GM21526 (cell line): ENCODE results near the gene CIAO3.

Source experiments
- ATAC-seq: cut with Tn5 transposase; IDR thresholded peaks from one replicate; pipeline ENCODE4 v1.9.1; 2021; ENCODE audit warnings: moderate library complexity; ENCODE audit not compliant: unreplicated experiment, low FRiP score

The CIAO3 gene

DNA sequence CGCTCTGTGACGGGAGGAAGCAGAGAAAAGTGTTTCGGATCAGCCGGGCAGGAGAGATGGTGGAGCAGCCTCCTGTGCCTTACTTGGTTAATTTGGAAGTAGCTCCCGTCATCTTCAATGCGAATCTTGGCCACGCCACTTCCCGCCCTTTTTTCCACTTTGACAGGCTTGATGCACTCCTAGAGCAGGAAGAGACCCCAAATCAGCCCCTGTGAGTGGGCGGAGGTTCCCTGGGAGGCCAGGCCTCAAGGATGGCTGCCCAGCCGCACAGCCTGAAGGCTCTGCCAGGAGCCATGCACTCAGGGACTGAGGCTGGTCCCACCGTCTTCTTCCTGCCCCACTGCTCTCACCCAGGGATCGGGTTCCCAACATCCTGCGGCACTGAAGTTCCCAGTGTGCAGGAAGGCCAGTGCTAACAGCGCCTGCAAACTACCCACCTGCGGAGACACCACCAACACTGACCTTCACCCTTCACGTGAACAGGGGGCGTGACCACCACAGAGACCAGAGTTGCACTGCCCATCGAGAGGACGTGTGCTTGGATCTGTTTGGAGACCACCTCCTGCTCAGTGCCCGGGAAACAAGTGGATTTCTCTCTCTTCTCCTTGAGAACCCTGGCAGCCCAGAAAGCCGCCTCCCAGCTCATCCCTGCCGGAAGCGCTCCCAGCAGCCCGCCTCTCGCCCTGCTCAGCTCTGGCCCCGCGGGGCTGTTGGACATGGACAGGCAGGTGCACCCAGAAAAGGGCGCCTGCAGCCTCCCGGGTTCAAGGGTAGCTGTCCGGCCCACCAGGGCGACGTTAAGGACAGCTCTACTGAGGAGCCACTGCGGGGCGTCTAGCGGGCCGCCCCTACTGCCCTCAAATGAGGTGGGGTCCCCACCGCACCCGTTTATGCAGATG is 988 bp downstream of the CIAO3 start:
- no peak for ATAC-seq

DNA sequence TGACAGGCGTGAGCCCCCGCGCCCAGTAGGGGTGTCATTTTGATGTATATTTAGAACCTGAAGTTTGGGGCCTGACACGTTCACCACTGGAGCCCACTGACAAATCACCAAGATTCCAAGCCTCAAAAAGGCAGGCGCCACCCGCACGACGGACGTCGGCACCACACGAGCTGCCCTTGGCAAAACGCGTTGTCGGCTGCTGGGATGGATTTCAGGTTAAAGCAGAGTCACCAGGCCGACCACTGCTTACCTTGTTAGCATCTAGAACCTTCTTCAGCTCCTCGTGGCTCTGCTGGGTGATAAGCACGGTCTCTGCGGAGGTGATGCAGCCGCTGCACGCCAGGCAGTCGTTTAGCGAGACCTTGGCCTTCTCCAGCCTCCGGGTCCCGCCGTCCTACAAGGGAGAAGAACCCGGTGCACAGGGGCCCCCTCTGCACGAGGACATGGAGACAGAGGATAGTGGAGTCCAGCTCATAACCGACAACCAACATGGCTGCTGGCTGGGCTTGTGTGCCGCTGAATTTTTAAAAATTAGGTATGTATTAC is 3.8 kb downstream of the CIAO3 start:
- ATAC-seq: no peak

DNA sequence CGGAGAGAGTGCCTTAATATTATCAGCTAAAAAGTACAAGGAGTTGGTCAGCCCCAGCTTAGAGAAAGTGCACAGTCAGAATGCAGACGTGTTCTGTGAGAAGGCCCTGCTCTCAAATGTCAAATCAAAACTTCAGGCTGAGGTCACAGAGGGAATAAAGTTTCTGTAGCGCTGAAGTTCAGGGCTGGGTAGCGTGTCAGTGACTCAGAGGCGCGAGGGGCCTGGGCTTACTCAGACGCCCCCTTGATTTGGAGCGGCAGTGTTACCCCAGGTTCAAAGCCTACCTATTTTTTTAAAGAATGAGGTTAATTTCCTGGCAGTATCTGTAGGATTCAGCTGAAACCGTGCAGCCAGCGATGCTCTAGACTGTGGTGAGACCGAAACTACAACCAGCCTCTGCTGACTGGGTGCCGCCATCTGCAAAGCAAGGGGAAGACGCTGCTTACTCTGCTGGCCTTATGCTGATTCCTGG is 4.8 kb downstream of the CIAO3 start:
- no peak for ATAC-seq

DNA sequence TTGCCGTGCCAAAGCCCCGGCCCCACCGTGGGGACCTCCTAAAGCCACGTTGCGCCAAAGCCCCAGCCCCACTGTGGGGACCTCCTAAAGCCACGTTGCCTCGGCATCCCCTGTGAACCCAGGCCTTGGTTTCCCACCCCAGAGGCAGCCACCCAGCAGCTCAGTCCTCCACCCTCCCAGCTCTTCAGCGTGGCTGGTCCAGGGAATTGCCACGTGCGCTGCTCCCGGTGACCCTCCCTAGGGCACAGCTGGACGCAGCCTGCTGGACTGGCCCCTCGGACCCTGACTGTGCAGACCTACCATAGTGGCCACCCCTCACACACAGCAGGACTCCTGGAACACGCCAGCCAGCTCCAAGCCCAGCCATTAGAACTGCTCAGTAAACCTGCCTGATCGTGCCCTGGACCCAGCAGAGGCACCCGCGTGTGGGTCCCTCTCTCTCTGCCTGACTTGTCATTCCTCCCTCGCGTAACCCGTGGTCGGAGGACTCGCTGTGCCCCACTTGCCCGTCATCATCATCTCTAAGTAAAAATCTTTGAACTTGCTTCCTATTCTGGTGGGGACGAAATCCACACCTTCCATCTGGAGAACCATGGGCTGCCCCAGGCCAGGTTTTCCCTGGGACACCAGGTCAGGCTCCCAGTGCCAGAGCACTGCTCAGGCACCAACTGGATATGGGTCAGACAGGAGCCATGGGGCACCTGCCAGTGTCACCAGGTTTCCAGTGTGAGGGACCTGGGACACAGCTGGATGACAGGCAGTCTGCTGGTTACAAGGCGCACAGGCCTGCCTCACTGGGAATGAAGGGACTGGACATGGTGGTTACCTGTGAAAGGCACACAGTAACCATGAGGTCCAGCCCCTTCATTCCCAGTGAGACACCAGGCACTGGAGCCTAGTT is 5.6 kb downstream of the CIAO3 start:
- ATAC-seq: no peak

DNA sequence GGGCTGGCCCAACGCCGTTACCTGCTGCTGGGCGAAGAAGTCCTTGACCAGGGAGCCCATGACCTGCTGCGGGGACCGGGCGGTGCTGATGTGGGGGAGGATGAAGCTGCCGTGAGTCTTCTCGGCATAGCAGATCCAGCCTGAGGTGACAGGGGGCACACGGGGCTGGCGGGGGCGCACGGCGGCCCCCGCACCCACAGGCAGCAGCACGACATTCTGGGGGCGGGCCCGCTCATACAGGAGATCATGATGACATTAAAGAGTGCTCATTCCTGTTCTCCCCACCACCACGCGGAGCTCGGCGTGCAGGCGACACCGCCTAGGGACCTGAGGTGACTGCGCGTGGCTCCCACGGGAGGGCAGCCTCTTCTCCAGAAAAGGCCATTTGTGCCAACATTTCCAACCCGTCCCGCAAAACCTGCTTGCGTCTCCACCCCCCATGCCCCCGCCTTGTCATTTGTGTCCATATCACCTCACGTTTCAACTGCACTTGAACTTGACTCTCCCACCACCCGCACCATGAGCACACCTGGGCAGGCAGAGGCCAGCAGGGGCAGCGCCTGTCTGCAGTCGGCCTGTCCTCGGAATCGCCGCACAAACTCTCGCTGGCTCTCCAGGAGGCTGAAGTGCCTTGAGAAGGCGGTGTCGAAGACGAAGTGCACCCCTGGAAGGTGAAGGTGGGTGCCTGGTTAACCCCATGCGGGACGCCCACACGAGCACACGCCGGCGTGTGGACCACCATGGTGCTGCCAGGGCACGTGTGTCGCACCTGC is 6.4 kb downstream of the CIAO3 start:
- no peak for ATAC-seq

DNA sequence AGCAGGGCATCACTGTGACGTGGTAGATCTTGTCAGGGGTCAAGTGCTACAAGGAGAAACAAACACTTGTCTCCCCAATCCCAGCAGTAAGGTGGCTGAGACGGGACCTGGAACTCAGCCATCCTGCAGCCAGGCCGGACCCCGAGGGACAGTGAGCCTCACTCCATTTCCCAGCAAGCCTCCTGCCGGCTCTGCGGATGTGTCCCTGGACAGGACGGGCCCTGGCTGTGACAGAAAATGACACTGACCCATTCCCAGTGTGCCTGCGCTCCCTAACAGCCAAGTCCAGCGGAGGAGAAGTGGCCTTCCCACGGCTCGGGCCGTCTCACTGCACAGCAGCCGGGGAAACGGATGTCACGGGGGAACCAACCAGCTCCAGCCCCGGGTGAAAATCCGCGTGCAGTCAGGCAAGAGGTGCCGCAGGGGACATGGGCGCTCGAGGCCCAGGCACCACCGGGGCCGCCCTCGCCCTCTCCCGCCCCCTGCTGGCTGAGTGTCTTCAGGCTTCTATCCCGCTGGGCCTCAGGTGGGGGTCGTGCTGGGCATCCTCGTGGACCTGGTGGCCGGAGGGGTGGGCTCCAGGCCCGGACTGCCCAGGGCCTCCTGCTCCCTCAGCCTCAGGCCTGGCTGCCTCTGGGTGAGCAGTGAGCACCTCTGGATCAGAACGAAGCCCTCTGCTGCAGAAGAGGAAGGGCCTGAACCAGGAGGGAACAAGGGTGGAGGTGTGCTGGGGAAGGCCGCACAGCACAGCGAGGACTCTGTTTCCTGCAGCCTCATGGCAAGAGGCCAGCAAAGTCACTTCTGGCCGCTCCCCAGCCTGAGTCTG is 7.2 kb downstream of the CIAO3 start:
- ATAC-seq: no peak

DNA sequence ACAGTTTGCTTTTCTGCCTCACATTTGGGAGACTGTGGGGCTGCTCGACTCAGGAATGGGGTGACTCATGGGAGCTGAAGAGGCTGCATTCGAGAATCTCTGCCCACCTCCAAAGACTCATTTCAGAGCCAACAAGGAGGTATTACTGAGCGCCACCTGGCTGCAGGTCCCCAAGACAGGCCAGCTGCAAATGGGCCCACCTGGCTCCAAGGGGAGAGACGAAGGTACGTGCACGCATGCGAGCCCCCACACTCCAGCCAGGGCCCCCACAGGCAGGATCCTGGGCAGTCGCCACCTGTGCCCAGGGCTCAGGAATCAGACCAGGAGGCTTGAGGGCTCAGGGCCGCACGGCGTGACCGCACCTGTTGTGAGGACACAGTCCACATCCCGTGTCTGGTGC is 7.9 kb downstream of the CIAO3 start:
- ATAC-seq: no peak

DNA sequence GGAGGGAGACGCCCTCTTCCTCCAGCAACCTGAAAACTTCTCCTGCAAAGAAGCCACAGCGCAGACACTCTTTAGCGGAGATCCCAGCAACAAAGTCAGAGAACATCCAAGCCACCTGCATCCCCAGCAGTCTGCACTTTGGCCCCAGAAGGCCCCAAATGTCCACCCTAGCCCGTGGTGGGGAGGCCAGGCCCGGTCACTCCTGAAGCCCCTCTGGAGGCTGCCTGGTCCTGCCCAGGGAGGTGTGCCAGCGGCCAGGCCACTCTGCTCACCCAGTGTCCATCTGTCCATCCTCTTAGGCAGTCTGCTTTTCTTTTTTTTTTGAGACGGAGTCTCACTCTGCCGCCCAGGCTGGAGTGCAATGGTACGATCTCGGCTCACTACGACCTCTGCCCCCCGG is 8.5 kb downstream of the CIAO3 start:
- no peak for ATAC-seq

DNA sequence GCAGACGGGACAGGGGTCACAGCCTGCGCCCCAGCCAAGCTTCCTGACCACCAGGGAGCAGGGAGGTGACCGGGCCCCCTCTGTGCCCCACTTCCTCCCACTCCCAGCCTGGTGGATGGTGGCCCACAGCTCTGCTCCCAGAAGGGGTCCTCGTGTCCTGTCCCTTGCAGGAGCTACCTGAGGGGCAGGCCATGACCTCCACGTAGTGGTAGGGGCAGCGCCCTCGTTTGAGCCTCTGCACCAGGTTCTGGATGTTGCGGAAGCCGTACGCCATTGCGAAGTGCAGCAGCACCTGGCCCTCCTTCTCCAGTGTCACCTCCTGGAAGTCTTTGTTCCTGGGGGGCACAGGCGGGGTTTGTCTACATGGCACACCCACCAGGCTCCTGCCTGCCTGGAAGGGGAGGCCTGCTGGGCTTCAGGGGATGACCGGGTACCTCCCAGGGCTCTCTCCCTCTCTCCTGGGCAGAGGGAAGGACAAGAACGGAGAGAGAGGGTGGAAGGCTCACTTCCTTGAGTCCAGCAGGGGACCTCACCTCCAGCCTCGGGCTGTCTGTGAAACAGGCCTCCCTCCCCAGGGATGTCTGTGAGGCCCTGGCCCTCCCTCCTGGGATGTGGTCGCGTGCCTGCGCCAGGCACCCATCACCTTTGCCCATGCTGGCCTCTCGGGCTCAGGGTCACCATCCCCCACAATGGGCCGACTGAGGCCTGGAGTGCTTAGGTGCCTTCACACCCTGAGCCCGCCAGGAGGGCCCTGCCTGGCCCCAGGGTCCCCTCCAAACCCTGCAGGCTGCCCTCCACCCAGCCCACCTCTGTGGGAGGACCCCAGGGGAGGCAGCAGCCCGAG is 9.9 kb downstream of the CIAO3 start:
- ATAC-seq: no peak

DNA sequence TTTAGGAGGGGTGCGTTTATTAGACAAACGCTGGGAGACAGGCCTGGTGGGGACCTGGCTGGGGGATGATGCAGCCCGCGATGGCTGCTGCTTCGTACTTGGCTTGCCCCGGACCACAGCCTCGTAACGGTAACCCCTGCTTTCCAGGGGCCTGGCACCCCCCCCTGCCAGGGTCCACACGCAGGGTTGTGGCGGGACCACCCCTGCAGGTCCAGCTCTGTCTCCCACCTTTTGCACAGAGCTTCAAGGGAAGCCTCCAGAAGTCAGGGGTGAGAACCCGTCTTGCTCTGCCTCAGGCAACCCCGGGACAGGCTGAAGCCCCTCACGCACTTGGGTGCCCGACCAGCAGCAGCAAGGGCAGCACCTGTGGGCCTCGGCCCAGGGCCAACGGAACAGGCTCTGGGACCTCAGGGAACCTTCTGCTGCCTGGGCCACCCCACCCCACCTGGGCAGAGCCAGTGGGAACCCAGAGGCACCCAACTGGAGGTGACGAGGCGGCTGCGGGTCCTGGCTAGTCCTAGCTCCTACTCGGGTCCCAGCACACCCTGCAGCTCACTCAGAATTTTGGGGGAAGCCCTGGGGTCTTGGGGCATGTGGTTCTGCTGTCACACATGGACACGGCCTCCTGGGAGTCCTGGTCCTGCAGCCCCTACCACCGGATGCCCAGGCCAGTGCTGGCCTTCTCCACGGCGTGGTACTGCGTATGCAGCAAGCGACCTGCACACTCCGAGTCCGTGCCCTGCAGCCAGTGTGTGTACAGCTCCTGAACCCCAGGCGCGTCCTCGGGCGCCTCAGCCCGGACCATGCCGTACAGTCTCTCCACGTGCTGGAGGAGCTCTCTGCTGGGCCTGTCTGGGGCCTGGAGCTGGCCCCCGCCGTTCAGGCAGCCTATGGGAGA is 10.8 kb downstream of the CIAO3 start:
- no peak for ATAC-seq

DNA sequence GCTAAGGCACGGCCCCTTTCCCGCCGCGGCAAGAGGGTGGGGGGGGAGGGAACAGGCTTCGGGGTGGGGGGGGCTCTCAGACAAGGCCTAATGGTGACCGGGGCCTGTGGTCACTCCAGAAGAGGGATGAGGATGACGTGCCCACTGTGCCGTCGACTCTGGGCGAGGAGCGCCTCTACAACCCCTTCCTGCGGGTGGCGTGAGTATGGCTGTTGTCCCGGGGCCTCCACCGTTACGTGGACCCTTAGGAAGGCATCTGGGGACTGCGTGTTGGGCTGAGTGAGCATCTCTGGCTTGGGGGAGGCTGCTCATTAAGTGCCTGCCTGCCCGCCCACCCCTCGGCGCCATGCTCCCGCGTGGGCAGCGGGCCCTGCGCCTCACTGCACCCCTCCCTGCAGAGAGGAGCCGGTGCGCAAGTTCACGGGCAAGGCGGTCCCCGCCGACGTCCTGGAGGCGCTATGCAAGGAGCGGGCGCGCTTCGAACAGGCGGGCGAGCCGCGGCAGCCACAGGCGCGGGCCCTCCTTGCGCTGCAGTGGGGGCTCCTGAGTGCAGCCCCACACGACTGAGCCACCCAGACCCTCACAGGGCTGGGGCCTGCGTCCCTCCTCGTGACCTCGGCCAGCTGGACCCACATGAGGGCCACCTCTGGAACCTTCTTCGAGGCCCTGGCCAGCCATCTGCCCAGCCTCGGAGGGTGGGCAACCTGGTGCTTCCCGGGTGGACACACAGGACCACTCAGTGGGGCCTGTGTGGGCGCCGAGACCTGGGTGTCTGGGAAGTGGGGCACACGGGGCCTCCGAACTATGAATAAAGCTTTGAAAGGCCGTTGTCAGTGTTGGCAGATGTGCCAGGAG is 11.7 kb downstream of the CIAO3 start:
- no peak for ATAC-seq

DNA sequence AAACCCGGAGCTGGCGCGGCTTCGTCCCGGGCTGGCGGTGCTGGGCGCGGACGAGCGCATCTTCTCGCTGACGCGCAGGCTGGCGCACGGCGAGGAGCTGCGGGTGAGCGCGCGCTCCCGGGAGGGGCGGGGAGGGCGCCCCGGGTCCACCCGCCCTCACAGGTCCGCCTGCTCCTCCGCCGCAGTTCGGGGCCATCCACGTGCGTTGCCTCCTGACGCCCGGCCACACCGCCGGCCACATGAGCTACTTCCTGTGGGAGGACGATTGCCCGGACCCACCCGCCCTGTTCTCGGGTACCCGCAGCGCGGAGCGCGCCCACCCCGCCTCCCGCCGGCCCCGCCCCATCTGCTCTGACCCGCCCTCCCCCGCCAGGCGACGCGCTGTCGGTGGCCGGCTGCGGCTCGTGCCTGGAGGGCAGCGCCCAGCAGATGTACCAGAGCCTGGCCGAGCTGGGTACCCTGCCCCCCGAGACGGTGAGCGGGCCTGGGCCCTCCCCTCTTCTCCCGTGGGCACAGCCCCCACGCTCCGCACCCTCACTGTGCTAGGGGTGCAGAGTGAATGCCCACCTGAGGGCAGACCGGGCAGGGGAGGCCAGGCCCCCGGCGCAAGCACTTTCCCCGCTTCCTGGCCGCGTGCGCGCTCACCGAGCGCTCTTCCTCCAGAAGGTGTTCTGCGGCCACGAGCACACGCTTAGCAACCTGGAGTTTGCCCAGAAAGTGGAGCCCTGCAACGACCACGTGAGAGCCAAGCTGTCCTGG is 12.5 kb downstream of the CIAO3 start:
- ATAC-seq: no peak

DNA sequence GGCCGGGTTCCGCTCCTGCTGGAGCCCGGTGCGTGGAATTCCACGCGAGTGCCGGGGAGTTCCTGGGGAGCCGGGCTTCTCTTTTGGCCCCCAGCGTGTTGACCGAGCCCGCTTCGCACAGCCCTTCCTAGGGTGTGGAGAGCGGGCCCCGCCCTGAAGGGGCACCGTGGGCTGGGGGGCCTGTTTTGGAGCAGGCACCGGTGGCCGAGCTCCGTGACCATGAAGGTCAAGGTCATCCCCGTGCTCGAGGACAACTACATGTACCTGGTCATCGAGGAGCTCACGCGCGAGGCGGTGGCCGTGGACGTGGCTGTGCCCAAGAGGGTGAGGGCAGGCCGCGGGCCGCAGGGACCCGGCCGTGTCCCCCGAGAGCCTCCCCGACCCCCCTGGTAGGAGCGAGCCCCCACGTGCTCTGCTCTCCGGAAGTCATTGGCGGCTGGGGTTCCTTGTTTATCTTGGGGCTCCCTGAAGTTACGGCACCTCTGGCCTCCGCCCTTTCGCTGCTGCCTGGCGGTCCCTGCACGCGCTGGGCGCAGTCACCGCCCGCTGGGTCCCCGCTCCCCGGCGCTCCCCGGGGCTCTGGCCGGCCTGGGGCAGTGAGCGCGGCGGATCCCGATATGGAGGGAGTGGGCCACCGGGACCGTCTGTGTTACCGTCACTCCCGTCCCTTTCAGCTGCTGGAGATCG is 13.4 kb downstream of the CIAO3 start:
- no peak for ATAC-seq

DNA sequence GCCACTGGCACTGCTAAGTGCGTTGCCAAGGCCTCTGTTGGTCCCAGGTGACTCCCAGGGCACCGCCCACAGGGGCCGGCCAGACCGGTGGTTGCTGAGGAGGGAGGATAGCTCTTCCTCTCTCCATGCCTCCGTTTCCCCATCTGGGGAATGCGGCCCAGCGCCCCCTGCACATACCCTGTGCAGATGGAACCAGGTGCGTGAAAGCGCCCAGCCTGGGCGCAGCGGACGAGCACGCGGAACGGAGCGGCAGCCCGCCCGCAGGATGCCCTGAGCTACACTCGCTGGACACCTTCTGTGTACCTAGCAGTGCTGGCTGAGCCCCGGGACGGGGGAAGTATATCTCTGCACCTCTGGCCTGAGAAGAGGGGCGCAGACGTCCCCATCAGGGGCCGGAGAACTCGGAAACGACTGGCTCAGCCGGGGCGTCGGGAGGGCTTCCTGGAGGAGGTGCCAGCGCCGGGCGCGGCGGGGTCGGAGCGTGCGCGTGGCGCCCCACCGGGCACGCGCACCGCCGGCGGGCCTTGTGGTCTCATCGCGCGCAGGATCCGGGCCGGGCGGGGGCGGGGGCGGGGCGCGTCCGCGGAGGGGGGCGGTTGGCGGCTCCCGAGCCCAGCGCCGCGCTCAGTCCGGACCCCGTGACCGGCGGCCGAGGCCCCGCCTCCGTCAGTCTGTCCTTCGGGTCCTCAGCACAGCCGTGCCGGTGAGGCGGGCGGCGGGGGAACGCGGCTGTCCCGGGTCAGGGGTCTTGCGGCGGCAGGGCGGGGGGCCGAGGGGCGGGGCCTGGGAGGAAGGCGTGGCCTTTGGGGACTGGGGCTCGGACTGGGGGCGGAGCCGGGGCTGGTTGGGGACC is 14.1 kb downstream of the CIAO3 start, which contains the start of the genes CCDC78 and HAGHL:
CCDC78 (minus strand) TSS at position 6 of the 853 bp plus-strand sequence. CDS start 76 bp downstream, outside the sequence.
HAGHL (plus strand) TSS at position 669 of the 853 bp plus-strand sequence. CDS start 404 bp downstream, outside the sequence.
- ATAC-seq: no peak

DNA sequence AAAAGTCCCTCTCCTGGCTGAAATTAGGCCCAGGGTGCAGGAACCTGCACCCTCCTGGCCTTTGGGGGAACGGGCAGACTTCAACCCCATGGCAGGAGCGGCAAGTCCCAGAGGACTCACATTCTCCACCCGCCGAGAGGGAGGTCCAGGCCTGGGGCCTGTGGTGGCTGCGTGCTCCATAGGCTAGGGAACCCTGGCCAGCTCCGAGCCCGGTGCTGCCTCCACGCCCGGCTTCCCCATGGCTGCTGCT is 14.7 kb downstream of the CIAO3 start:
- no peak for ATAC-seq
